Naive B cell (primary cell): Measurements from ENCODE around the gene HLCS. TPM values are rescaled to one million over a fixed set of nuclear protein-coding genes. Genes with fewer than 3 reads are reported as not detected.

ENCODE experiments used
- ATAC-seq, 2 donors: fragments of 150-1000 bp; cut with Tn5 transposase; 2 replicates each; pipeline ENCODE4 v1.10.0; 2021; ENCODE audit warnings: low read depth in 2 of 2, mild to moderate bottlenecking in 2 of 2, moderate library complexity in 2 of 2
- DNase-seq: peaks from one replicate; pipeline ENCODE4 v3.0.0; 2022
- H3K27ac Mint-ChIP-seq, 6 donors: one replicate each; pipeline ENCODE4 v1.8.0; 2020 to 2022; ENCODE audit warnings: mild to moderate bottlenecking in 6 of 6, mixed read lengths in 6 of 6, moderate library complexity in 5 of 6, inconsistent platforms in 2 of 6
- H3K27me3 Mint-ChIP-seq, 3 donors: one replicate each; pipeline ENCODE4 v1.8.0; 2021 to 2022; ENCODE audit warnings: mixed read lengths in 3 of 3, mild to moderate bottlenecking in 1 of 3
- H3K36me3 Mint-ChIP-seq, 2 donors: one replicate each; pipeline ENCODE4 v1.8.0; 2020 to 2022; ENCODE audit warnings: mixed read lengths in 2 of 2, inconsistent platforms in 1 of 2, mild to moderate bottlenecking in 1 of 2
- H3K4me1 Mint-ChIP-seq, 3 donors: one replicate each; pipeline ENCODE4 v1.8.0; 2020 to 2022; ENCODE audit warnings: mixed read lengths in 3 of 3, inconsistent platforms in 1 of 3, mild to moderate bottlenecking in 1 of 3, moderate library complexity in 1 of 3
- H3K4me3 Mint-ChIP-seq, 8 donors: one replicate each; pipeline ENCODE4 v1.8.0; 2020 to 2022; ENCODE audit warnings: mild to moderate bottlenecking in 8 of 8, mixed read lengths in 8 of 8, moderate library complexity in 8 of 8, inconsistent platforms in 2 of 8
- H3K9me3 Mint-ChIP-seq, 7 donors: one replicate each; pipeline ENCODE4 v1.8.0; 2020 to 2022; ENCODE audit warnings: mixed read lengths in 7 of 7, mild to moderate bottlenecking in 5 of 7, inconsistent platforms in 2 of 7, moderate library complexity in 1 of 7
- polyA plus RNA-seq, 6 donors: library from polyadenylated mRNA; unstranded; fragments of 300-500 nt; fragmentation: Illumina TruSeq; gene quantifications; one replicate each; pipeline ENCODE4 v1.2.3, GENCODE V29; 2021; ENCODE audit warnings: low read depth in 6 of 6

The HLCS gene
- polyA plus RNA-seq, 6 donors from 2014 or later: 5.5 to 8.4 (median 7.3) TPM

- no peak overlapping the region for H3K27ac Mint-ChIP-seq
- DNase-seq (no peak), ATAC-seq (no peak)
- H3K9me3 Mint-ChIP-seq: no peaks in the 10 kb centered on the region
- H3K27me3 Mint-ChIP-seq: no peaks in the 10 kb centered on the region
- no peaks in the 10 kb centered on the region for H3K4me1 Mint-ChIP-seq
- H3K36me3 Mint-ChIP-seq: no peaks in the 10 kb centered on the region
- no peak overlapping the region for H3K4me3 Mint-ChIP-seq
Observed at GRCh38 chr21:36913247-36914169, 53.0 kb downstream of the HLCS start.

GRCh38 chr21:36910581-36911307, 55.7 kb downstream of the HLCS start:
- H3K4me1 Mint-ChIP-seq: no peaks in the 10 kb centered on the region
- no peak overlapping the region for H3K27ac Mint-ChIP-seq
- no peak overlapping the region for H3K4me3 Mint-ChIP-seq
- ATAC-seq (no peak), DNase-seq (no peak)
- H3K36me3 Mint-ChIP-seq: no peaks in the 10 kb centered on the region
- H3K9me3 Mint-ChIP-seq: no peaks in the 10 kb centered on the region
- H3K27me3 Mint-ChIP-seq: no peaks in the 10 kb centered on the region

GRCh38 chr21:36909901-36910561, 56.4 kb downstream of the HLCS start:
- no peak overlapping the region for H3K27ac Mint-ChIP-seq
- H3K9me3 Mint-ChIP-seq: no peaks in the 10 kb centered on the region
- no peaks in the 10 kb centered on the region for H3K4me1 Mint-ChIP-seq
- ATAC-seq: no peak
- H3K4me3 Mint-ChIP-seq: no peak overlapping the region
- DNase-seq: no peak
- H3K27me3 Mint-ChIP-seq: no peaks in the 10 kb centered on the region
- H3K36me3 Mint-ChIP-seq: no peaks in the 10 kb centered on the region

GRCh38 chr21:36909423-36909822, 57.0 kb downstream of the HLCS start:
- Mint-ChIP-seq H3K36me3 (no peaks in the 10 kb centered on the region), H3K9me3 (no peaks in the 10 kb centered on the region), H3K4me1 (no peaks in the 10 kb centered on the region), H3K27ac (no peak overlapping the region), H3K4me3 (no peak overlapping the region), H3K27me3 (no peaks in the 10 kb centered on the region)
- DNase-seq (no peak), ATAC-seq (no peak)

GRCh38 chr21:36908260-36908908, 58.1 kb downstream of the HLCS start:
- no peaks in the 10 kb centered on the region for H3K9me3 Mint-ChIP-seq

GRCh38 chr21:36904093-36904666, 62.3 kb downstream of the HLCS start:
- DNase-seq (no peak), ATAC-seq (no peak)
- no peaks in the 10 kb centered on the region for H3K4me1 Mint-ChIP-seq
- no peak overlapping the region for H3K4me3 Mint-ChIP-seq
- peaks cover 9 to 10% of the 10 kb centered on the region in 2 donors for H3K36me3 Mint-ChIP-seq
- H3K9me3 Mint-ChIP-seq: no peaks in the 10 kb centered on the region
- H3K27me3 Mint-ChIP-seq: no peaks in the 10 kb centered on the region
- no peak overlapping the region for H3K27ac Mint-ChIP-seq

More at GRCh38 chr21:36908260-36908908, 58.1 kb downstream of the HLCS start:
- H3K27me3 Mint-ChIP-seq: no peaks in the 10 kb centered on the region
- no peaks in the 10 kb centered on the region for H3K36me3 Mint-ChIP-seq
- DNase-seq: no peak
- no peak overlapping the region for H3K4me3 Mint-ChIP-seq
- H3K27ac Mint-ChIP-seq: peak overlapping the region in 1 of 6 donors; percentile 69
- ATAC-seq: no peak
- H3K4me1 Mint-ChIP-seq: no peaks in the 10 kb centered on the region

- DNase-seq: no peak
- peaks cover 9 to 10% of the 10 kb centered on the region in 2 donors for H3K36me3 Mint-ChIP-seq
- H3K9me3 Mint-ChIP-seq: no peaks in the 10 kb centered on the region
- H3K4me1 Mint-ChIP-seq: no peaks in the 10 kb centered on the region
- no peaks in the 10 kb centered on the region for H3K27me3 Mint-ChIP-seq
- H3K27ac Mint-ChIP-seq: peak overlapping the region in 1 of 6 donors; percentile 52
- no peak for ATAC-seq
- H3K4me3 Mint-ChIP-seq: no peak overlapping the region
Observed at GRCh38 chr21:36902793-36903192, 63.7 kb downstream of the HLCS start.

- no peaks in the 10 kb centered on the region for H3K9me3 Mint-ChIP-seq
- H3K27me3 Mint-ChIP-seq: no peaks in the 10 kb centered on the region
- ATAC-seq (no peak), DNase-seq (no peak)
- no peak overlapping the region for H3K4me3 Mint-ChIP-seq
- H3K4me1 Mint-ChIP-seq: no peaks in the 10 kb centered on the region
- H3K36me3 Mint-ChIP-seq: peaks cover 9 to 12% of the 10 kb centered on the region in 2 donors
- peak overlapping the region in 1 of 6 donors; percentile 15 for H3K27ac Mint-ChIP-seq
Observed at GRCh38 chr21:36902331-36902730, 64.1 kb downstream of the HLCS start.

GRCh38 chr21:36901575-36901974, 64.9 kb downstream of the HLCS start:
- H3K4me1 Mint-ChIP-seq: no peaks in the 10 kb centered on the region
- ATAC-seq (no peak), DNase-seq (no peak)
- H3K27ac Mint-ChIP-seq: no peak overlapping the region
- H3K9me3 Mint-ChIP-seq: no peaks in the 10 kb centered on the region
- no peaks in the 10 kb centered on the region for H3K27me3 Mint-ChIP-seq
- H3K36me3 Mint-ChIP-seq: peaks cover 14 to 20% of the 10 kb centered on the region in 2 donors
- H3K4me3 Mint-ChIP-seq: no peak overlapping the region

GRCh38 chr21:36893581-36893980, 72.9 kb downstream of the HLCS start:
- Mint-ChIP-seq H3K27me3 (no peaks in the 10 kb centered on the region), H3K4me1 (no peaks in the 10 kb centered on the region), H3K9me3 (no peaks in the 10 kb centered on the region), H3K4me3 (no peak overlapping the region), H3K36me3 (peaks cover 33 to 43% of the 10 kb centered on the region in 2 donors), H3K27ac (no peak overlapping the region)
- ATAC-seq: no peak
- no peak for DNase-seq

GRCh38 chr21:36892201-36892600, 74.3 kb downstream of the HLCS start:
- Mint-ChIP-seq H3K4me1 (no peaks in the 10 kb centered on the region), H3K27me3 (no peaks in the 10 kb centered on the region), H3K27ac (peak overlapping the region in 1 of 6 donors; percentile 41), H3K4me3 (no peak overlapping the region), H3K36me3 (peaks cover 33 to 39% of the 10 kb centered on the region in 2 donors), H3K9me3 (no peaks in the 10 kb centered on the region)
- DNase-seq: no peak
- ATAC-seq: no peak

- Mint-ChIP-seq H3K36me3 (peaks cover 30 to 34% of the 10 kb centered on the region in 2 donors), H3K27ac (no peak overlapping the region), H3K27me3 (no peaks in the 10 kb centered on the region), H3K9me3 (no peaks in the 10 kb centered on the region), H3K4me1 (no peaks in the 10 kb centered on the region), H3K4me3 (no peak overlapping the region)
- no peak for DNase-seq
- ATAC-seq: no peak
Observed at GRCh38 chr21:36891692-36892091, 74.8 kb downstream of the HLCS start.

- Mint-ChIP-seq H3K27ac (peak overlapping the region in 1 of 6 donors; percentile 59), H3K4me1 (no peaks in the 10 kb centered on the region), H3K4me3 (no peak overlapping the region), H3K36me3 (peaks cover 24 to 29% of the 10 kb centered on the region in 2 donors), H3K9me3 (no peaks in the 10 kb centered on the region), H3K27me3 (no peaks in the 10 kb centered on the region)
- no peak for ATAC-seq
- DNase-seq: no peak
Observed at GRCh38 chr21:36891121-36891520, 75.3 kb downstream of the HLCS start.
